Calu3 (cell line): ENCODE measurements around the gene MAGIX. TPM values are rescaled to one million over a fixed set of nuclear protein-coding genes. Genes with fewer than 3 reads are reported as not detected.
"Not testable (repeated sequence)": the region's sequence is repeated elsewhere in the genome, so short reads cannot be mapped to it uniquely, and the experiment has no call there.

Experiments used
- BruUV-seq: library from RNA; stranded (reverse); fragments of 400-500 nt; replicated peaks from 2 replicates; lab custom pipeline; 2021; lab: Mats Ljungman, UMichigan
- CTCF ChIA-PET: fragments of 300-600 bp; sonication (Branson Sonifier 250); formaldehyde crosslinking; loops from one replicate; lab custom pipeline; 2022; ENCODE audit warnings: antibody characterized with exemption; lab: Charles Lee
- DNase-seq: peaks from one replicate; pipeline ENCODE4 v3.0.0; 2022
- H3K27ac Mint-ChIP-seq: one replicate; pipeline ENCODE4 v1.8.0; 2022; ENCODE audit warnings: mixed read lengths; ENCODE audit not compliant: unreplicated experiment
- H3K27me3 Mint-ChIP-seq: one replicate; pipeline ENCODE4 v1.8.0; 2022; ENCODE audit warnings: mixed read lengths; ENCODE audit not compliant: unreplicated experiment
- H3K36me3 Mint-ChIP-seq: one replicate; pipeline ENCODE4 v1.8.0; 2022; ENCODE audit warnings: mild to moderate bottlenecking, moderate library complexity, mixed read lengths; ENCODE audit not compliant: insufficient read depth, unreplicated experiment
- H3K4me1 Mint-ChIP-seq: one replicate; pipeline ENCODE4 v1.8.0; 2022; ENCODE audit warnings: mild to moderate bottlenecking, low read depth, mixed read lengths; ENCODE audit not compliant: unreplicated experiment
- H3K4me3 Mint-ChIP-seq: one replicate; pipeline ENCODE4 v1.8.0; 2022; ENCODE audit warnings: mild to moderate bottlenecking, low read depth, moderate library complexity, mixed read lengths; ENCODE audit not compliant: unreplicated experiment
- H3K9me3 Mint-ChIP-seq: one replicate; pipeline ENCODE4 v1.8.0; 2022; ENCODE audit warnings: low read depth, mixed read lengths; ENCODE audit not compliant: unreplicated experiment
- intact Hi-C: fragments of 100-400 bp; cut with micrococcal nuclease; formaldehyde crosslinking; loops from one replicate; pipeline ENCODE4 v1.10.0; 2022; ENCODE audit not compliant: unreplicated experiment
- total RNA-seq: library from RNA; stranded (reverse); gene quantifications from 2 replicates; pipeline ENCODE4 v1.2.3, GENCODE V29; 2022
- TF ChIP-seq, protein P1 (sequence below): fragments of 200-600 bp; IDR thresholded peaks from one replicate; pipeline ENCODE4 v1.8.0; 2022; ENCODE audit warnings: antibody characterized with exemption; ENCODE audit not compliant: unreplicated experiment

MAGIX gene
- total RNA-seq, 1 experiment from 2014 or later = 13.9 TPM

- Mint-ChIP-seq H3K27ac (peak overlapping the region; percentile 45), H3K4me1 (peaks cover 28% of the 10 kb centered on the region), H3K4me3 (no peak overlapping the region), H3K9me3 (no peaks in the 10 kb centered on the region), H3K36me3 (peaks cover 45% of the 10 kb centered on the region), H3K27me3 (no peaks in the 10 kb centered on the region)
- intact Hi-C loops = no loop called here
- DNase-seq = peak; percentile 7
- TF ChIP-seq, protein P1, sequence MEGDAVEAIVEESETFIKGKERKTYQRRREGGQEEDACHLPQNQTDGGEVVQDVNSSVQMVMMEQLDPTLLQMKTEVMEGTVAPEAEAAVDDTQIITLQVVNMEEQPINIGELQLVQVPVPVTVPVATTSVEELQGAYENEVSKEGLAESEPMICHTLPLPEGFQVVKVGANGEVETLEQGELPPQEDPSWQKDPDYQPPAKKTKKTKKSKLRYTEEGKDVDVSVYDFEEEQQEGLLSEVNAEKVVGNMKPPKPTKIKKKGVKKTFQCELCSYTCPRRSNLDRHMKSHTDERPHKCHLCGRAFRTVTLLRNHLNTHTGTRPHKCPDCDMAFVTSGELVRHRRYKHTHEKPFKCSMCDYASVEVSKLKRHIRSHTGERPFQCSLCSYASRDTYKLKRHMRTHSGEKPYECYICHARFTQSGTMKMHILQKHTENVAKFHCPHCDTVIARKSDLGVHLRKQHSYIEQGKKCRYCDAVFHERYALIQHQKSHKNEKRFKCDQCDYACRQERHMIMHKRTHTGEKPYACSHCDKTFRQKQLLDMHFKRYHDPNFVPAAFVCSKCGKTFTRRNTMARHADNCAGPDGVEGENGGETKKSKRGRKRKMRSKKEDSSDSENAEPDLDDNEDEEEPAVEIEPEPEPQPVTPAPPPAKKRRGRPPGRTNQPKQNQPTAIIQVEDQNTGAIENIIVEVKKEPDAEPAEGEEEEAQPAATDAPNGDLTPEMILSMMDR = no peak
- no TSS peak for BruUV-seq
- CTCF ChIA-PET = interaction anchor here (1.0 kb wide), 1 partner anchor 46 kb away, joined by 3 read pairs; no protein-coding TSS in a partner anchor
These were observed 42.5 kb upstream of the MAGIX start for GRCh38 chrX:49120091-49120490.

- BruUV-seq = no TSS peak
- no peaks in the 10 kb centered on the region for H3K27me3 Mint-ChIP-seq
- no peaks in the 10 kb centered on the region for H3K9me3 Mint-ChIP-seq
- H3K4me1 Mint-ChIP-seq = peaks cover 28% of the 10 kb centered on the region
- DNase-seq = no peak
- intact Hi-C loops = no loop called here
- peak overlapping the region; percentile 95 for H3K27ac Mint-ChIP-seq
- peak overlapping the region; percentile 99 for H3K4me3 Mint-ChIP-seq
- CTCF ChIA-PET = no interaction called here
- TF ChIP-seq, protein P1 = no peak
- H3K36me3 Mint-ChIP-seq = peaks cover 36% of the 10 kb centered on the region
These were observed 40.1 kb upstream of the MAGIX start for GRCh38 chrX:49122499-49122898.

DNA sequence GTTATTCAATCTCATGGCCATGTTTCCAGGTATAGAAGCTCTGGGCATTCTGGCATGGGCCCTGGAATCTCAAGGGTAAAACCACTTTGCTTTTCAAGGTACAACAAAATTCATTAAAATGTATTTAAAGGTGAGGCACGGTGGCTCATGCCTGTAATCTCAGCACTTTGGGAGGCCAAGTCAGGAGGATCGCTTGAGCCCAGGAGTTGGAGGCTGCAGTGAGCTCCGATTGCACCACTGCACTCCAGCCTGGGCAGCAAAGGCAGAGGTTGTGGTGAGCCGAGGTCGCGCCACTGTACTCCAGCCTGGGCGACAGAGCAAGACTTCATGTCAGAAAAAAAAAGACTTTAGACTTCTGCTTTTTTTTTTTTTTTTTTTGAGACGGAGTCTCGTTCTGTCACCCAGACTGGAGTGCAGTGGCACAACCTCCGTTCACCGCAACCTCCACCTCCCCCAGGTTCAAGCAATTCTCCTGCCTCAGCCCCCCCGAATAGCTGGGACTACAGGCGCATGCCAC, 34.8 kb upstream of the MAGIX start:
- DNase-seq, intact Hi-C loops, BruUV-seq, CTCF ChIA-PET, H3K4me3 Mint-ChIP-seq, H3K27ac Mint-ChIP-seq, H3K27me3 Mint-ChIP-seq, H3K9me3 Mint-ChIP-seq, H3K4me1 Mint-ChIP-seq: not testable (repeated sequence)
- H3K36me3 Mint-ChIP-seq = peaks cover 10% of the 10 kb centered on the region

DNA sequence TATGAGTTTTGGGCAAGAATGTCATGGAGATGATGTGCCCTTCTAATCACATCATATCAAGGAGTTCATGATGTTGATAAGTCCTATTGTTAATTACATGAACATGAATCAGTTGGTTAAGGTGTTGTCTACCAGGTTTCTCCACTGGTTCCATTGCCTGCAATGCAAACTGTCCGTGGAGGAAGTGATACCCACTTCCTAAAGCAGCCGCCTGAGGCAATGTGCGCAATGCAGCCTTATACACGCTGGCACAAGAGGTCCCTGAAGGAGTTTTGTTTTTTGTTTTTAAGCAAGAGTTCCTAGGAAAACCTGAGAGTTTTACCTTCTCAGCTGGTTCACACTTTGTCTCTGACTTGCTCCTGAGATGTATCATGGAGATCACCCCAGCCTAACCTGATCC, 33.1 kb upstream of the MAGIX start:
- Mint-ChIP-seq H3K9me3 (no peaks in the 10 kb centered on the region), H3K27ac (no peak overlapping the region), H3K36me3 (no peaks in the 10 kb centered on the region), H3K27me3 (no peaks in the 10 kb centered on the region), H3K4me1 (no peaks in the 10 kb centered on the region), H3K4me3 (no peak overlapping the region)
- intact Hi-C loops = no loop called here
- BruUV-seq = no TSS peak
- TF ChIP-seq, protein P1 = no peak
- DNase-seq = no peak
- CTCF ChIA-PET = no interaction called here

- BruUV-seq, H3K27ac Mint-ChIP-seq, intact Hi-C loops, H3K27me3 Mint-ChIP-seq, H3K4me1 Mint-ChIP-seq, CTCF ChIA-PET, H3K4me3 Mint-ChIP-seq, H3K36me3 Mint-ChIP-seq, H3K9me3 Mint-ChIP-seq, DNase-seq: not testable (repeated sequence)
These were observed 30.3 kb upstream of the MAGIX start for GRCh38 chrX:49132275-49132674.
